Stomach smooth muscle (tissue), 2 donors: ENCODE data around the gene TMEM39B.
"Not testable (repeated sequence)": the region's sequence is repeated elsewhere in the genome, so short reads cannot be mapped to it uniquely, and the experiment has no call there.

Experiments used
- H3K27ac ChIP-seq: one replicate; pipeline ENCODE4 v1.7.0; 2013; ENCODE audit warnings: mild to moderate bottlenecking, low read length, inconsistent platforms
- H3K27me3 ChIP-seq, 2 donors: one replicate each; pipeline ENCODE4 v1.7.0; 2013; ENCODE audit warnings: low read length in 2 of 2; ENCODE audit not compliant: insufficient read depth in 2 of 2, control insufficient read depth in 1 of 2
- H3K36me3 ChIP-seq, 2 donors: one replicate each; pipeline ENCODE4 v1.7.0; 2013; ENCODE audit warnings: low read length in 2 of 2; ENCODE audit not compliant: control insufficient read depth in 2 of 2, insufficient read depth in 2 of 2
- H3K4me1 ChIP-seq: one replicate; pipeline ENCODE4 v1.7.0; 2013; ENCODE audit warnings: low read length; ENCODE audit not compliant: control insufficient read depth, insufficient read depth
- H3K4me3 ChIP-seq, 2 donors: one replicate each; pipeline ENCODE4 v1.7.0; 2013; ENCODE audit warnings: low read length in 2 of 2
- H3K9ac ChIP-seq, 2 donors: one replicate each; pipeline ENCODE4 v1.7.0; 2013; ENCODE audit warnings: low read length in 2 of 2, mild to moderate bottlenecking in 1 of 2
- H3K9me3 ChIP-seq, 2 donors: one replicate each; pipeline ENCODE4 v1.7.0; 2013; ENCODE audit warnings: low read length in 2 of 2; ENCODE audit not compliant: control insufficient read depth in 2 of 2
- donor health status: healthy.
- donor health status: Pancreatic carcinoma.

The TMEM39B gene

GRCh38 chr1:32133950-32134280 lies 61.2 kb downstream of the TMEM39B start:
- H3K4me1 ChIP-seq, H3K27me3 ChIP-seq, H3K36me3 ChIP-seq, H3K9ac ChIP-seq, H3K9me3 ChIP-seq, H3K4me3 ChIP-seq, H3K27ac ChIP-seq: not testable (repeated sequence)

GRCh38 chr1:32137111-32137510 lies 64.4 kb downstream of the TMEM39B start:
- Histone ChIP-seq H3K4me3 (no peak overlapping the region), H3K9ac (no peak overlapping the region), H3K27ac (no peak overlapping the region), H3K9me3 (no peaks in the 10 kb centered on the region), H3K27me3 (no peaks in the 10 kb centered on the region), H3K36me3 (no peaks in the 10 kb centered on the region), H3K4me1 (no peaks in the 10 kb centered on the region)

GRCh38 chr1:32138965-32139364 lies 66.2 kb downstream of the TMEM39B start:
- H3K4me1 ChIP-seq: peaks cover 6% of the 10 kb centered on the region
- no peak overlapping the region for H3K4me3 ChIP-seq
- H3K9me3 ChIP-seq: no peaks in the 10 kb centered on the region
- H3K27ac ChIP-seq: no peak overlapping the region
- no peak overlapping the region for H3K9ac ChIP-seq
- no peaks in the 10 kb centered on the region for H3K27me3 ChIP-seq
- H3K36me3 ChIP-seq: no peaks in the 10 kb centered on the region

GRCh38 chr1:32142446-32143301 lies 69.9 kb downstream of the TMEM39B start:
- H3K36me3 ChIP-seq: no peaks in the 10 kb centered on the region
- no peak overlapping the region for H3K27ac ChIP-seq
- peaks cover 6% of the 10 kb centered on the region for H3K4me1 ChIP-seq
- no peaks in the 10 kb centered on the region for H3K9me3 ChIP-seq
- H3K27me3 ChIP-seq: no peaks in the 10 kb centered on the region
- H3K9ac ChIP-seq: no peak overlapping the region
- no peak overlapping the region for H3K4me3 ChIP-seq

GRCh38 chr1:32143302-32143695 lies 70.6 kb downstream of the TMEM39B start:
- not testable (repeated sequence) for H3K27me3 ChIP-seq, H3K36me3 ChIP-seq, H3K4me3 ChIP-seq, H3K27ac ChIP-seq, H3K9ac ChIP-seq, H3K4me1 ChIP-seq, H3K9me3 ChIP-seq

- peaks cover 6% of the 10 kb centered on the region for H3K4me1 ChIP-seq
- no peak overlapping the region for H3K4me3 ChIP-seq
- H3K27me3 ChIP-seq: no peaks in the 10 kb centered on the region
- no peak overlapping the region for H3K9ac ChIP-seq
- H3K36me3 ChIP-seq: peaks cover 0 to 2% of the 10 kb centered on the region in 2 donors
- no peaks in the 10 kb centered on the region for H3K9me3 ChIP-seq
- no peak overlapping the region for H3K27ac ChIP-seq
These were observed 71.3 kb downstream of the TMEM39B start for GRCh38 chr1:32144033-32144432.

- H3K9me3 ChIP-seq, H3K4me1 ChIP-seq, H3K27ac ChIP-seq, H3K9ac ChIP-seq, H3K27me3 ChIP-seq, H3K36me3 ChIP-seq, H3K4me3 ChIP-seq: not testable (repeated sequence)
These were observed 75.1 kb downstream of the TMEM39B start for GRCh38 chr1:32147799-32148198.

- H3K9ac ChIP-seq: no peak overlapping the region
- peaks cover 2% of the 10 kb centered on the region in 2 donors for H3K36me3 ChIP-seq
- H3K4me3 ChIP-seq: no peak overlapping the region
- no peaks in the 10 kb centered on the region for H3K9me3 ChIP-seq
- no peak overlapping the region for H3K27ac ChIP-seq
- H3K4me1 ChIP-seq: peaks cover 4% of the 10 kb centered on the region
- H3K27me3 ChIP-seq: no peaks in the 10 kb centered on the region
These were observed 78.1 kb downstream of the TMEM39B start for GRCh38 chr1:32150847-32151246.

GRCh38 chr1:32151319-32151787 lies 78.6 kb downstream of the TMEM39B start:
- H3K27ac ChIP-seq: no peak overlapping the region
- no peaks in the 10 kb centered on the region for H3K9me3 ChIP-seq
- H3K36me3 ChIP-seq: peaks cover 5 to 7% of the 10 kb centered on the region in 2 donors
- H3K9ac ChIP-seq: no peak overlapping the region
- no peak overlapping the region for H3K4me3 ChIP-seq
- H3K27me3 ChIP-seq: no peaks in the 10 kb centered on the region
- peaks cover 4% of the 10 kb centered on the region for H3K4me1 ChIP-seq
